WTC11 (cell line): ENCODE results near the gene PLCL2. TPM values are rescaled to one million over a fixed set of nuclear protein-coding genes. Genes with fewer than 3 reads are reported as not detected.

Experiments
- ATAC-seq: fragments of 200-7000 bp; cut with Tn5 transposase; 2 replicates; pipeline ENCODE4 v1.10.0; 2021; ENCODE audit warnings: mild to moderate bottlenecking, moderate library complexity
- CTCF ChIA-PET: fragments of 300-600 bp; sonication (Branson Sonifier 250); formaldehyde crosslinking; loops from one replicate; lab custom pipeline; 2021; ENCODE audit warnings: antibody characterized with exemption; lab: Charles Lee
- POLR2A ChIA-PET: fragments of 350-600 bp; sonication (Branson Sonifier 250); formaldehyde crosslinking; loops from one replicate; lab custom pipeline; 2021; ENCODE audit warnings: antibody characterized with exemption; lab: Charles Lee
- DNase-seq: peaks from one replicate; pipeline ENCODE4 v3.0.0; 2021; ENCODE audit warnings: low spot score
- H3K27ac Mint-ChIP-seq: 2 replicates; pipeline ENCODE4 v1.8.0; 2021; ENCODE audit warnings: mixed read lengths
- H3K27me3 Mint-ChIP-seq: 2 replicates; pipeline ENCODE4 v1.8.0; 2021; ENCODE audit warnings: low read depth, mild to moderate bottlenecking, moderate library complexity, mixed read lengths
- H3K36me3 Mint-ChIP-seq: 2 replicates; pipeline ENCODE4 v1.8.0; 2021; ENCODE audit warnings: mixed read lengths
- H3K4me1 Mint-ChIP-seq: 2 replicates; pipeline ENCODE4 v1.8.0; 2022; ENCODE audit warnings: mixed read lengths
- H3K4me3 Mint-ChIP-seq: 2 replicates; pipeline ENCODE4 v1.8.0; 2021; ENCODE audit warnings: mild to moderate bottlenecking, moderate library complexity, mixed read lengths
- H3K9me3 Mint-ChIP-seq: 2 replicates; pipeline ENCODE4 v1.8.0; 2021; ENCODE audit warnings: mixed read lengths
- CREB1 ChIP-seq: sonication (generic); formaldehyde crosslinking; IDR thresholded peaks from 2 replicates; pipeline ENCODE4 v1.8.0; 2023; ENCODE audit warnings: mild to moderate bottlenecking, missing genetic modification reagents
- JAZF1 ChIP-seq: fragments of 250-450 bp; sonication (Bioruptor Pico); IDR thresholded peaks from 2 replicates; pipeline ENCODE4 v1.9.0; 2021; ENCODE audit warnings: moderate library complexity, mild to moderate bottlenecking, inconsistent platforms
- MYBL2 ChIP-seq: sonication (generic); formaldehyde crosslinking; IDR thresholded peaks from 2 replicates; pipeline ENCODE4 v1.8.1; 2023; ENCODE audit warnings: mild to moderate bottlenecking, moderate library complexity, missing genetic modification reagents
- NFE2L1 ChIP-seq: sonication (generic); formaldehyde crosslinking; IDR thresholded peaks from 2 replicates; pipeline ENCODE4 v1.8.1; 2023; ENCODE audit warnings: missing genetic modification reagents
- OVOL2 ChIP-seq: fragments of 250-450 bp; sonication (Bioruptor Pico); IDR thresholded peaks from 2 replicates; pipeline ENCODE4 v1.9.0; 2021; ENCODE audit warnings: mild to moderate bottlenecking, borderline replicate concordance
- RORB ChIP-seq: fragments of 250-450 bp; sonication (Bioruptor Pico); IDR thresholded peaks from 2 replicates; pipeline ENCODE4 v1.9.0; 2021; ENCODE audit warnings: mild to moderate bottlenecking
- ZNF121 ChIP-seq: sonication (generic); formaldehyde crosslinking; IDR thresholded peaks from 2 replicates; pipeline ENCODE4 v1.8.0; 2023; ENCODE audit warnings: missing genetic modification reagents
- ZNF219 ChIP-seq: sonication (generic); formaldehyde crosslinking; IDR thresholded peaks from 2 replicates; pipeline ENCODE4 v1.8.0; 2023; ENCODE audit warnings: missing genetic modification reagents, mild to moderate bottlenecking, borderline replicate concordance
- ZNF263 ChIP-seq: sonication (generic); formaldehyde crosslinking; IDR thresholded peaks from 2 replicates; pipeline ENCODE4 v1.8.1; 2022; ENCODE audit warnings: low read depth, mild to moderate bottlenecking, moderate library complexity, missing genetic modification reagents
- total RNA-seq: library from RNA; stranded (reverse); gene quantifications from 3 replicates; pipeline ENCODE4 v1.2.3, GENCODE V29; 2021
- TF ChIP-seq, protein P1 (sequence below): sonication (generic); formaldehyde crosslinking; IDR thresholded peaks from 2 replicates; pipeline ENCODE4 v1.8.1; 2022; ENCODE audit warnings: low read depth, missing genetic modification reagents, borderline replicate concordance
- TF ChIP-seq, protein P2 (sequence below): sonication (generic); formaldehyde crosslinking; conservative IDR thresholded peaks from 2 replicates; pipeline ENCODE4 v1.8.1; 2023; ENCODE audit warnings: mild to moderate bottlenecking, low read depth, missing genetic modification reagents, moderate library complexity
- TF ChIP-seq, protein P3 (sequence below): fragments of 250-450 bp; sonication (Bioruptor Pico); IDR thresholded peaks from 2 replicates; pipeline ENCODE4 v1.8.0; 2021; ENCODE audit warnings: mild to moderate bottlenecking
- TF ChIP-seq, protein P4 (sequence below): sonication (generic); formaldehyde crosslinking; IDR thresholded peaks from 2 replicates; pipeline ENCODE4 v1.8.0; 2022; ENCODE audit warnings: mild to moderate bottlenecking, missing genetic modification reagents
- TF ChIP-seq, protein P5 (sequence below): sonication (generic); formaldehyde crosslinking; IDR thresholded peaks from 2 replicates; pipeline ENCODE4 v1.8.1; 2023; ENCODE audit warnings: mild to moderate bottlenecking, missing genetic modification reagents, moderate library complexity
- TF ChIP-seq, protein P6 (sequence below): sonication (generic); formaldehyde crosslinking; IDR thresholded peaks from 2 replicates; pipeline ENCODE4 v1.8.1; 2023; ENCODE audit warnings: mild to moderate bottlenecking, missing genetic modification reagents

The PLCL2 gene
- total RNA-seq, 1 experiment from 2014 or later = 11.8 TPM

DNA sequence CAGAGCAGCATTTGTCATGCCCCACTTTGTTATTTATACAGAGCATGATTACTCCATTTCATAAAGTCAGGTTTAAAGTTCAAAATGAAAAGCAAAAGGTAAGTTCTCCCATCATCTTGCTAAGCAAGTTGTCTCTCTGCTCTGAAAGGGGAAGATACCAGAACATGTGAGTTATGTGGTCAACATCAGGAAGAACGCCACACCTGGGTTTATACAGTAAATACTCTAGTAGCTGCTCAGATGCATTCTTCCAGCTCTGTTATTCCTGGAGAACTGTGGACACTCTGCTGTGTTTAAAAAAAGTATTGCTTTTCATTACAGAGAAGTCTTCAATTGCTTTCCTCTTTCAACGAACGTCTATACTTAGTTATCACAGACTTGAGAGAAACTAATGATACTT, 145.7 kb downstream of the PLCL2 start:
- ATAC-seq = no peak
- Mint-ChIP-seq H3K4me3 (no peak overlapping the region), H3K27me3 (no peaks in the 10 kb centered on the region), H3K9me3 (no peaks in the 10 kb centered on the region), H3K36me3 (no peaks in the 10 kb centered on the region; the same call in 1 of the 2 replicates), H3K4me1 (peaks cover 35% of the 10 kb centered on the region)
- POLR2A ChIA-PET = no interaction called here
- CTCF ChIA-PET = interaction anchor here (1.0 to 2.0 kb wide), 3 partner anchors 10 to 202 kb away, joined by 3 to 12 read pairs (median 3); no protein-coding TSS in a partner anchor
- no peak for DNase-seq
- TF ChIP-seq, protein P1, sequence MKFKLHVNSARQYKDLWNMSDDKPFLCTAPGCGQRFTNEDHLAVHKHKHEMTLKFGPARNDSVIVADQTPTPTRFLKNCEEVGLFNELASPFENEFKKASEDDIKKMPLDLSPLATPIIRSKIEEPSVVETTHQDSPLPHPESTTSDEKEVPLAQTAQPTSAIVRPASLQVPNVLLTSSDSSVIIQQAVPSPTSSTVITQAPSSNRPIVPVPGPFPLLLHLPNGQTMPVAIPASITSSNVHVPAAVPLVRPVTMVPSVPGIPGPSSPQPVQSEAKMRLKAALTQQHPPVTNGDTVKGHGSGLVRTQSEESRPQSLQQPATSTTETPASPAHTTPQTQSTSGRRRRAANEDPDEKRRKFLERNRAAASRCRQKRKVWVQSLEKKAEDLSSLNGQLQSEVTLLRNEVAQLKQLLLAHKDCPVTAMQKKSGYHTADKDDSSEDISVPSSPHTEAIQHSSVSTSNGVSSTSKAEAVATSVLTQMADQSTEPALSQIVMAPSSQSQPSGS = no peak
- TF ChIP-seq, protein P2, sequence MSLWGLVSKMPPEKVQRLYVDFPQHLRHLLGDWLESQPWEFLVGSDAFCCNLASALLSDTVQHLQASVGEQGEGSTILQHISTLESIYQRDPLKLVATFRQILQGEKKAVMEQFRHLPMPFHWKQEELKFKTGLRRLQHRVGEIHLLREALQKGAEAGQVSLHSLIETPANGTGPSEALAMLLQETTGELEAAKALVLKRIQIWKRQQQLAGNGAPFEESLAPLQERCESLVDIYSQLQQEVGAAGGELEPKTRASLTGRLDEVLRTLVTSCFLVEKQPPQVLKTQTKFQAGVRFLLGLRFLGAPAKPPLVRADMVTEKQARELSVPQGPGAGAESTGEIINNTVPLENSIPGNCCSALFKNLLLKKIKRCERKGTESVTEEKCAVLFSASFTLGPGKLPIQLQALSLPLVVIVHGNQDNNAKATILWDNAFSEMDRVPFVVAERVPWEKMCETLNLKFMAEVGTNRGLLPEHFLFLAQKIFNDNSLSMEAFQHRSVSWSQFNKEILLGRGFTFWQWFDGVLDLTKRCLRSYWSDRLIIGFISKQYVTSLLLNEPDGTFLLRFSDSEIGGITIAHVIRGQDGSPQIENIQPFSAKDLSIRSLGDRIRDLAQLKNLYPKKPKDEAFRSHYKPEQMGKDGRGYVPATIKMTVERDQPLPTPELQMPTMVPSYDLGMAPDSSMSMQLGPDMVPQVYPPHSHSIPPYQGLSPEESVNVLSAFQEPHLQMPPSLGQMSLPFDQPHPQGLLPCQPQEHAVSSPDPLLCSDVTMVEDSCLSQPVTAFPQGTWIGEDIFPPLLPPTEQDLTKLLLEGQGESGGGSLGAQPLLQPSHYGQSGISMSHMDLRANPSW = no peak
- TF ChIP-seq CREB1 (CRISPR knock-in tag) (no peak), MYBL2 (no peak), ZNF219 (CRISPR knock-in tag) (no peak), NFE2L1 (CRISPR knock-in tag) (no peak), OVOL2 (CRISPR knock-in tag) (no peak), RORB (CRISPR knock-in tag) (no peak), ZNF263 (CRISPR knock-in tag) (no peak), ZNF121 (CRISPR knock-in tag) (no peak), JAZF1 (CRISPR knock-in tag) (no peak)
- TF ChIP-seq, protein P3, sequence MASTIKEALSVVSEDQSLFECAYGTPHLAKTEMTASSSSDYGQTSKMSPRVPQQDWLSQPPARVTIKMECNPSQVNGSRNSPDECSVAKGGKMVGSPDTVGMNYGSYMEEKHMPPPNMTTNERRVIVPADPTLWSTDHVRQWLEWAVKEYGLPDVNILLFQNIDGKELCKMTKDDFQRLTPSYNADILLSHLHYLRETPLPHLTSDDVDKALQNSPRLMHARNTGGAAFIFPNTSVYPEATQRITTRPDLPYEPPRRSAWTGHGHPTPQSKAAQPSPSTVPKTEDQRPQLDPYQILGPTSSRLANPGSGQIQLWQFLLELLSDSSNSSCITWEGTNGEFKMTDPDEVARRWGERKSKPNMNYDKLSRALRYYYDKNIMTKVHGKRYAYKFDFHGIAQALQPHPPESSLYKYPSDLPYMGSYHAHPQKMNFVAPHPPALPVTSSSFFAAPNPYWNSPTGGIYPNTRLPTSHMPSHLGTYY (CRISPR knock-in tag) = no peak
- TF ChIP-seq, protein P4, sequence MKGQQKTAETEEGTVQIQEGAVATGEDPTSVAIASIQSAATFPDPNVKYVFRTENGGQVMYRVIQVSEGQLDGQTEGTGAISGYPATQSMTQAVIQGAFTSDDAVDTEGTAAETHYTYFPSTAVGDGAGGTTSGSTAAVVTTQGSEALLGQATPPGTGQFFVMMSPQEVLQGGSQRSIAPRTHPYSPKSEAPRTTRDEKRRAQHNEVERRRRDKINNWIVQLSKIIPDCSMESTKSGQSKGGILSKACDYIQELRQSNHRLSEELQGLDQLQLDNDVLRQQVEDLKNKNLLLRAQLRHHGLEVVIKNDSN = no peak
- TF ChIP-seq, all 79 proteins: peak for 0
- H3K27ac Mint-ChIP-seq = no peak overlapping the region

DNA sequence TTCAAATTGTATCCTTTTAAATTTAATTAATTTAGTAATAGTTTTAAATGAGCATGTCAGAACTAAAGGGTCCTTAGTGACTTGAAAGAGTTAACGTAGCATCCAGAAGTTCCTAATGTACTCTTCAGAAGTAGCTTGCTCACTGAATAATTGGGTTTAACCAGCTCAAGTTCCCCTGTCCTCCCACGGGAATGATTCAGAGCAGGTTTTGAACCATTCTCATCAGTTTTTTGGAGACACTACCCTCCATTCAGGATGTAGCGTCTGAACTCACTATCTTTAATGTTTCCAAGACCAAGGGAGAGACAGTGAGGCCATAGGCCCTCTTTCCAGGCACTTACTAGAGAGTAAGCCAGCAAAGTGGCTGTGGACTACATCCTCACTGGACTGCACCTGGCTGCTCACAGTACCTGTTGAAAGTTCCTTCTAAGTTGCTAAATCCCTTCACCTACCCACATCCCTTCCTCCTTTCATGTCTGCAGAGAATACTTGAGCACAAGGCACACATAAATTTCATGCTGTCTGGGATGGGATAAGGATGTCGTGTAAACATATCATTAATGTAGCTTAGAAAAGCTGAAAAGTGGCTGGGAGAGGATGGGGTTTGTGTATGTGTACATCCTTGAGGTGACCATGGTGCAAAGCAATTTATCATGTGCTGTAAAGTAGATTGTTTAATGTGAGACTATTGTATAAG, 146.3 kb downstream of the PLCL2 start:
- H3K27me3 Mint-ChIP-seq = no peaks in the 10 kb centered on the region; the same call in 1 of the 2 replicates

More for the DNA sequence above, 146.3 kb downstream of the PLCL2 start:
- no peaks in the 10 kb centered on the region; the same call in 1 of the 2 replicates for H3K36me3 Mint-ChIP-seq
- no peak for ATAC-seq
- no peak for DNase-seq
- no peaks in the 10 kb centered on the region for H3K9me3 Mint-ChIP-seq
- H3K4me3 Mint-ChIP-seq = no peak overlapping the region
- ChIA-PET CTCF (interaction anchor here (0.7 to 2.0 kb wide), 4 partner anchors 9 to 202 kb away, joined by 3 to 12 read pairs (median 3); no protein-coding TSS in a partner anchor), POLR2A (no interaction called here)
- no peak overlapping the region for H3K27ac Mint-ChIP-seq
- peaks cover 35% of the 10 kb centered on the region for H3K4me1 Mint-ChIP-seq
- TF ChIP-seq, protein P5, sequence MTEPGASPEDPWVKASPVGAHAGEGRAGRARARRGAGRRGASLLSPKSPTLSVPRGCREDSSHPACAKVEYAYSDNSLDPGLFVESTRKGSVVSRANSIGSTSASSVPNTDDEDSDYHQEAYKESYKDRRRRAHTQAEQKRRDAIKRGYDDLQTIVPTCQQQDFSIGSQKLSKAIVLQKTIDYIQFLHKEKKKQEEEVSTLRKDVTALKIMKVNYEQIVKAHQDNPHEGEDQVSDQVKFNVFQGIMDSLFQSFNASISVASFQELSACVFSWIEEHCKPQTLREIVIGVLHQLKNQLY (CRISPR knock-in tag) = no peak
- TF ChIP-seq, protein P6, sequence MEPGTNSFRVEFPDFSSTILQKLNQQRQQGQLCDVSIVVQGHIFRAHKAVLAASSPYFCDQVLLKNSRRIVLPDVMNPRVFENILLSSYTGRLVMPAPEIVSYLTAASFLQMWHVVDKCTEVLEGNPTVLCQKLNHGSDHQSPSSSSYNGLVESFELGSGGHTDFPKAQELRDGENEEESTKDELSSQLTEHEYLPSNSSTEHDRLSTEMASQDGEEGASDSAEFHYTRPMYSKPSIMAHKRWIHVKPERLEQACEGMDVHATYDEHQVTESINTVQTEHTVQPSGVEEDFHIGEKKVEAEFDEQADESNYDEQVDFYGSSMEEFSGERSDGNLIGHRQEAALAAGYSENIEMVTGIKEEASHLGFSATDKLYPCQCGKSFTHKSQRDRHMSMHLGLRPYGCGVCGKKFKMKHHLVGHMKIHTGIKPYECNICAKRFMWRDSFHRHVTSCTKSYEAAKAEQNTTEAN (CRISPR knock-in tag) = no peak
